GM10248 (cell line): Measurements from ENCODE around the gene ENHO.

Source experiments
- CTCF ChIA-PET: fragments of 300-600 bp; sonication (Branson Sonifier 250); formaldehyde crosslinking; extraction: SDS; loops from one replicate; lab custom pipeline; 2021; ENCODE audit warnings: antibody characterized with exemption; lab: Yijun Ruan, JAX
- POLR2A ChIA-PET: fragments of 350-650 bp; sonication (Branson Sonifier 250); formaldehyde crosslinking; extraction: SDS; loops from one replicate; lab custom pipeline; 2020; ENCODE audit warnings: antibody characterized with exemption; lab: Yijun Ruan, JAX
- DNase-seq: peaks from one replicate; pipeline ENCODE4 v3.0.0; 2012; ENCODE audit errors: extremely low spot score
- CTCF ChIP-seq: IDR thresholded peaks from 2 replicates; pipeline ENCODE4 v1.5.1; 2012; ENCODE audit warnings: mild to moderate bottlenecking, low read depth; ENCODE audit errors: extremely low read depth, missing control alignments, control extremely low read depth

The ENHO gene

DNA sequence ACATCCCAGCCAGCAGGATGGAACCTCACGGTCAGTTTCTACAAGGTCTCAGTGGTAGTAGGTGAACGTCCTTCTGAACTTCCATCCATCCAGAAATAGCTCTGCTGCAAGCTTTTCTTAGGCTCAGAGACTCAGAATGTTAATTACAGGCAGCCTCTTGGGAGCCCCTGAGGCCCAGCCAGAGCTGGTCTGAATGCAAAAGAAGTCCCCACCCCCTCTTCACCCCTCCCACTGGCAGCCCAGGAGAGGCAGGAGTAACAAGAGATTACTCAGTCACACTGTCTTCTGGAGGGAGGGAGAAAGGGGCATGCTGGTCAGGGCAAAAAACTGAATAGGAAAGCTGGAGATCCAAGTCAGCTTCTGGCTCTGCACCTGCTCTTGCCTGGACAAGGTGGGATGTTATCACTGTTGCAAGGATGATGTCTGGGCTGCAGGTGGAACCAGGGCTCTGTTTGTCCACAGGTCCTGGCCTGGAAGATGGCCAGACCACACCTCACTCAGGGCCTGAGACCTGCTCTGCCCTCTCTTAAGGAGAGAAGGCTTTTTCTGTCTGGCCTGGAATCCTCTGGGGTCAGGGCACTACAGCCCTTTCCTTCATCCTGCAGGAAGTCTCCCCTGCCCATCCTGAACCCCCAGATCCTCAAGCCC lies 9.1 kb downstream of the ENHO start:
- ChIA-PET POLR2A (no interaction called here), CTCF (interaction anchor here (0.8 to 4.9 kb wide), 4 partner anchors 11 to 123 kb away, joined by 3 to 30 read pairs (median 4); no protein-coding TSS in a partner anchor)
- TF ChIP-seq CTCF, result no peak
- DNase-seq, result no peak

DNA sequence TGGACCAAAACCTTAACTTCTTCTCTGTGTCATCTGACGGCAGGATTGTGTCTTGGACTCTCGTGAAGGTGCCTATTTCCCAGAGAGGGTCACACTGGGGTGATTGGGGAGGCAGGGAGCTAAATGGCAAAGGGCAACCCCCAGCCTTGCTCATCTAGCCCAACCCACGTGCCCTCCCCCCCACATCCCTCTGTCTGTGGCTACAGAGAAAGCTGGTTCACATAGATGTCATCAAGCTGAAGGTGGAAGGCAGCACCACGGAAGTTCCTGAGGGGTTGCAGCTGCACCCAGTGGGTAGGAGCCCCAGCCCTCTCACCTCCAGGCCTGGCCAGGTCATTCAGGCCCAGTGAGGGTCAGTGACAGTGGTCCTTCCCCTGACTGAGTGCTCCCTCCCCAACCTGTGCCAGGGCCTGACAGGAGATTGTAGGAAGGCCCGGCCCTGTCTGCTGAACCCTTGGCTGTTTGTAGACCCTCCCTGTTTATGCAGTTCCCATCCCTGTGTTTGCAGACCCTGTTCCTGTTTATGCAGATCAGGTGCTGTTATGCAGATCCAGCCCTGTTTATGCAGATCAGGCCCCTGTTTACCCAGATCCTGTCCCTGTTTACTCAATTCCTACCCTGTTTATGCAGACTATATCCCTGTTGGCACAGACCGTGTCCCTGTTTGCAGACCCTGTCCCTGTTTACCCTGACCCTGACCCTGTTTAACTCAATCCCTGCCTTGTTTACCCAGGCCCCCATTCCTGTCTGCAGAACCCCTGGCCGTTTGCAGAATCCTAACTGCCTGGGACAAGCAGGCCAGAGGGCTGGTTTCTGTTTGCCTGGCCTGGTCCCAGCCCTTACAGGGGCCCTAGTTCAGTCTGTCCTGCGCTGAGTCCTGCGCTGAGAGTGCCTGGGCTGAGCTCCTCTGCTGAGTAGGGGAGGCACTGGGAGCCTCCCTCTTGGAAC lies 10.4 kb downstream of the ENHO start:
- DNase-seq, result no peak
- ChIA-PET CTCF (interaction anchor here (0.8 to 4.9 kb wide), 3 partner anchors 10 to 109 kb away, joined by 3 to 30 read pairs (median 4); no protein-coding TSS in a partner anchor), POLR2A (no interaction called here)

GRCh38 chr9:34510497-34511468 lies 12.0 kb downstream of the ENHO start:
- DNase-seq, result no peak
- ChIA-PET CTCF (interaction anchor here (1.0 to 1.8 kb wide), 2 partner anchors 9 to 107 kb away, joined by 3 to 7 read pairs; no protein-coding TSS in a partner anchor), POLR2A (no interaction called here)
- TF ChIP-seq CTCF, result no peak

More for the DNA sequence above, 10.4 kb downstream of the ENHO start:
- no peak for TF ChIP-seq CTCF

- TF ChIP-seq CTCF, result no peak
- CTCF ChIA-PET, result no interaction called here
- DNase-seq, result no peak
- POLR2A ChIA-PET, result no interaction called here
Observed at GRCh38 chr9:34508951-34509350, 13.8 kb downstream of the ENHO start.

DNA sequence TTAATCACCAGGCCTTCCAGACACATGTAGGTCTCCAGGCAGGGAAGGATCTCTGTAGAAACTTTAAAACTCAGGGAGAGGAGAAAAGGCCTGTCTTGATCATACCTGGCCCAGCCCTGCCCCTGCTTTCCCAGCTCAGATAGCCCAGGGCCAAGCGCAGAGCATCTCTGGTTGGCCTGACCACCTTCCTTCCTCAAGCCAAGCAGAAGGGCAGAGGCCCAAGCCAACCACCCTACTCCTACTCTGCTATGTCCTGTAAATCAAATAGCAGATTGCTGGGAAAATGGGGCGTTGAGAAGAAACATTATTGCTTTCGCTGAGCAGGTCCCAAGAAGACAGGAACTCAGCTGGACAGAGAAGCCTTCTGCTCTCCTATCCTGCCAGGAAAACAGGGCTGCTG lies 14.3 kb downstream of the ENHO start:
- CTCF ChIA-PET, result interaction anchor here (1.7 kb wide), 1 partner anchor 84 kb away, joined by 4 read pairs; no protein-coding TSS in a partner anchor

More for the DNA sequence above, 14.3 kb downstream of the ENHO start:
- POLR2A ChIA-PET, result no interaction called here
- no peak for TF ChIP-seq CTCF
- no peak for DNase-seq
